GM21576 (cell line): ENCODE data around the gene IFRD1.
A peak's percentile ranks its signal among the peaks of the same experiment; 100 is the strongest.

ENCODE experiments used
- ATAC-seq: cut with Tn5 transposase; IDR thresholded peaks from one replicate; pipeline ENCODE4 v1.9.1; 2021; ENCODE audit warnings: mild to moderate bottlenecking, moderate library complexity; ENCODE audit not compliant: unreplicated experiment

IFRD1 gene, protein sequence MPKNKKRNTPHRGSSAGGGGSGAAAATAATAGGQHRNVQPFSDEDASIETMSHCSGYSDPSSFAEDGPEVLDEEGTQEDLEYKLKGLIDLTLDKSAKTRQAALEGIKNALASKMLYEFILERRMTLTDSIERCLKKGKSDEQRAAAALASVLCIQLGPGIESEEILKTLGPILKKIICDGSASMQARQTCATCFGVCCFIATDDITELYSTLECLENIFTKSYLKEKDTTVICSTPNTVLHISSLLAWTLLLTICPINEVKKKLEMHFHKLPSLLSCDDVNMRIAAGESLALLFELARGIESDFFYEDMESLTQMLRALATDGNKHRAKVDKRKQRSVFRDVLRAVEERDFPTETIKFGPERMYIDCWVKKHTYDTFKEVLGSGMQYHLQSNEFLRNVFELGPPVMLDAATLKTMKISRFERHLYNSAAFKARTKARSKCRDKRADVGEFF

DNA sequence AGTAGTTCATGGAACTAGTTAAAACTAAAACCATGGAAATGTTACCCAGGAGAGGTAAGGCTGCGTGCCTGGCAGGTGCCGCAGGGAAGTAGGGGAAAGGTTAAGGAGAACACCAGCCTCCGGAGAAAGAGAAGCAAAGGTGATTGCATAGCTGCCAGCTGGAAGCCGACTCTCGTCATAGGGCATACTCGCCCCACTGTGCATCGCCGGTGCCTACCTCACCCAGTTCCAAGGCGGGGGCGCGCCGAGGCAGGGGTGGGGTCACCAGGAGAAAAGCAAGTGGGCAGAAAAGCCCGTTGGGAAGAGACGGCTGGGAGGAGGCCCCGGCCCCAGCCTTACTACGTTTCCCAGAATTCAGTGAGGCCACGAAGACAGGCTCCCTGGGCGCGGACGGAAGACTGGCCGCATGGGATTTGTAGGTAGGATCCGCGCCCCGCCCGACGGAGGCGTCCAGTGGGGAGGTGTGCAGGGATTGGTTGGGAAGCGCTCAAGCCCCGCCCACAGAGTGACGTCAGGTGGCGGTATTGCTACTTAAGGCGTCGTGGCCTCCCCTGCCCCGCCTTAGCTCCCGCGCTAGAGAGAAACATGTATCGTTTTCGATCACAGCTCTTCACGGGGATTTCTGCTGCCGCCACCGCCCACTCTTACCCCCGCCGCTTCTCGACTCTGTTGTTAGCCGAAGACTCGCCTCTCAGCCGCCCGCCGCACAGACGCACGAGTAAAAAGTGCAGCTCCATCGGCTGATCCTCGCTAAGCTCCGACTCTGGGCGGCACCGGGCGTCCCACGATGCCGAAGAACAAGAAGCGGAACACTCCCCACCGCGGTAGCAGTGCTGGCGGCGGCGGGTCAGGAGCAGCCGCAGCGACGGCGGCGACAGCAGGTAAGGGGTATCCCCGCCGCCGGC lies at the start of gene IFRD1:
IFRD1 (plus strand) TSS at position 559 of the 905 bp plus-strand sequence; CDS start at position 788, 229 bp downstream.
- peak; percentile 69 for ATAC-seq

- no peak for ATAC-seq
Measured at GRCh38 chr7:112404321-112404720, 45.9 kb upstream of the IFRD1 start.

GRCh38 chr7:112405286-112405685 lies 45.0 kb upstream of the IFRD1 start:
- ATAC-seq = no peak

GRCh38 chr7:112407261-112407660 lies 43.0 kb upstream of the IFRD1 start:
- ATAC-seq = no peak

- no peak for ATAC-seq
Measured at GRCh38 chr7:112410092-112410491, 40.2 kb upstream of the IFRD1 start.

GRCh38 chr7:112411186-112411795 lies 39.0 kb upstream of the IFRD1 start:
- no peak for ATAC-seq

DNA sequence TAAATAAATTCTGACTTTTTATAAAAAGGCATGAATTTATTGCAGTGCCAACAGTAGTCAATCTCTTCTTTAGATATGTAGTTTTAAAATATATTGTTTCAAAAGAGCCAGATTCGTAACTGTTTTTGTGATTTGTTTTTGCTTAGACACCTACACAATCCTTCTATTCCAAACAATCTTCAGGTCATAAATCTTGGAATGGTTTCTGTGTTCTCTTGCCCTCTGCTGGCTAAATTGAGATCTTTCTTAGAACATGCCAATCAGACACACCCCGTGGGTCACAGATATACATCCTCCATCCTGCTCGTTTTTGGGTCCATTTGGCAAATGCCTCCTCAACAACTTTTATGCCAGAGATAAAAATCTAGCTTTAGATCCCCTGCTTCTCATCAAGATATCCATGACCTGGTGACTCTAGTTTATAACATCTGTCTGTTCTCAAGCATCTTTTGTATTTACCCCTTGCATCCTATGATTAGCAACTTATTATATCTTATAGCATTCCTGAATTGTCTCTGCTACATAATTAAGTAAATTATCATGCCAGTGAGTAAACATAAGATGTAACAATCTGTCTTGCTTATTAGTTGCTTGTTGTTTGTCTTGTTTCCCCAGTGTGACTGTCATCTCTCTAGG lies 35.3 kb upstream of the IFRD1 start:
- ATAC-seq = peak; percentile 60

GRCh38 chr7:112416127-112416526 lies 34.1 kb upstream of the IFRD1 start:
- no peak for ATAC-seq

DNA sequence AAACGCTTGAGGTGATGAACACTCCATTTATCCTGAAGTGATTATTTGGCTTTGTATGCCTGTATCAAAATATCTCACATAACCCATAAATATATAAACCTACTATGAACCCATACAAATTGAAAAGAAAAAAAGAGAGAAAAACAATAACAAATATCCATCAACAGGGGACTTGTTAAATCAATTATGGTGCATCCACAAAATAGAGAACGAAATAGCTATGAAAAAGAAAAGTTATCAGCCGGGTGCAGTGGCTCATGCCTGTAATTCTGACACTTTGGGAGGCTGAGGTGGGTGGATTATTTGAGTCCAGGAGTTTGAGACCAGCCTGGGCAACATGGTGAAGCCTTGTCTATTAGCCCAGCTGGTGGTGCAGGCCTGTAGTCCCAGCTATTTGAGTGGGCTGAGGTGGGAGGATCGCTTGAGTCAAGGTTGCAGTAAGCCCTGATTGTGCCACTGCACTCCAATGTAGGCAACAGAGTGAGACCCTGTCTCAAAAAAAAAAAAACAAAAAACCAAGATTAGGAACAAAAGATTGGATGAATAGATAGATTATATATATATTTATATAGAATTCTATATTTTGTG lies 30.6 kb upstream of the IFRD1 start:
- ATAC-seq = no peak

DNA sequence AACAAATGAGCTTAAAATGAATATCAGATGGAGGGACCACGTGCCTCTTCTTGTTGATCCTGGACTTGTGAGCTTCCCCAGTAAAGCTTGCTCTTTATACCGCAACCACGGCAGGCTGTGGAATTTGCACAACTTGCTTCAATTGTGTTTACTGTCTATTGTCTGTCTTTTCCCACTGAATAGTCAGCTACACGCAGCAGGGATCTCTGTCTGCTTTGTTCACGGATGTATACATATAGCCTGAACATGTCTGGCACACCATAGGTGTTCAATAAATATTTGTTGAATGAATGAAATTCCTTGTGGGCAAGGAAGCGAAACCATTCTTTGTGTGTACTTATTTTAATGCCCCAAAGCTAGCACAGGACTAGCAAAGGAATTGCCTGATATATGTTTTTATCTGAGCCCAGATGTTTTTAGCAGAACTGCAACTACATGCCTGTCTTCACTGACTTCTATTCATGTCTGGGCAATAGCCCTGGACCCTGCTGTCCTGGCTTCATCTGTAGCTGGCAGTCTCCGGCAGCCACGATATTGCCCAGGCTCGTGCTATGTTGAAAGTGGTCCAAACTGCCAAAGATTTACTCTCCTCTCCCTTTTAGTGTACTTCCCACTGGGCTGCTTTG lies 29.9 kb upstream of the IFRD1 start:
- ATAC-seq = no peak

DNA sequence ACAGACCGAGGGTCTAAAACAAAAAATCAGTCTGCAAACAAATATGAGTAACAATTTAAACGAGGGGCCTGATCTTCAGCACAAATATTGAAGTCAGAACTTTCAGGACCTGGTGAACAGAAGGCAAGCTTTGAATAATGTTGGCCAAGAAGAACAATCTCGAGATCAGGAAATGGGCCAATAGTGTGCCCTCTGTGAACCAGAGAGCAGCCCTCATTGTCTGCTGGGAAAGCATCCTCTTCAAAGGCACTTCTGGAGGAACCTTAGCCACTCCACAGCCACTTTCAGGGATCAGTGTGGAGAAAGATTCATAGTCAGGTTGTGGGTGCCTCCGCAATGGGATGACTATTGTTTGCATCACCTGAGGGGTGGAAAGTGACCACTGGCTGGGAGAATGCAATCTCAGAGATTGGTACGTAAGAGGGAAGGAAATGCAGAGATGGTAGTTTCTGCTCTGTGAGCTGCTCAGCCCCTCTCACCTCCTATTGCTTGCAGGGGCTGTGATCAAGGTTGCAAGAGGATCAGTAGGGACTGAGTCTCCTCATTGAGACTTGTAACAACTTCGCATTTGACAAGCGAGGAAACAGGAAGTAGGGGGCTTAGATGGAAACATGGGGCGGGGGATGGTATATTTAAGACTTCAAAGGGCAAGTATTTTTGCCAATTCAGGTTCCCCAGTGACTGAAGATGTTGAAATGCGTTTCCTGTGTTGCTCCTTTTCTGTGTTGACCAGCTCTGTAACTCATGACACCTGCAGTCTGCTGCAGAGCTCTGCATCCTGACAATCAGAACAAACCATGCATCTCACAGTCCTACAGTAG lies 28.4 kb upstream of the IFRD1 start:
- no peak for ATAC-seq

- ATAC-seq = no peak
Measured at GRCh38 chr7:112422842-112423496, 27.3 kb upstream of the IFRD1 start.

GRCh38 chr7:112423987-112424386 lies 26.3 kb upstream of the IFRD1 start:
- no peak for ATAC-seq

DNA sequence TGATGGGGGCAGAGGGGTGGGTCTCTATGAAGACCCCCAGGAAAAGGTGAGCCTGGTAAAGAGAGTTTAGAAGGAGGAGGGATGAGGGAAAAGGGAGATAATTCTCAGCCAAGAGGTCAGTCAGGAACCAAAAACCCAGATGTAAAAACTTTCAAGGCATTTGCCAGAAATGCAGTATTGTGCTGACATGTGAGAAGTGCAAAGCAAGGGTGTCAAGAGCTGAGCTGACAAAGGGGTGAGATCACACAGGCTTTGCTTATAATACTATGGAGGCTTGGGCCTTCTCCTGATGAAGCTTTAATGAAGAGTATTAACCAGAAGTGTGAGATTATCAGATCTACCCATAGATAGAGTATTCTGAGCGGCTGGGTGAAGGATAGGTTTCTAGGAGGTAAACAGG lies 22.3 kb upstream of the IFRD1 start:
- no peak for ATAC-seq

DNA sequence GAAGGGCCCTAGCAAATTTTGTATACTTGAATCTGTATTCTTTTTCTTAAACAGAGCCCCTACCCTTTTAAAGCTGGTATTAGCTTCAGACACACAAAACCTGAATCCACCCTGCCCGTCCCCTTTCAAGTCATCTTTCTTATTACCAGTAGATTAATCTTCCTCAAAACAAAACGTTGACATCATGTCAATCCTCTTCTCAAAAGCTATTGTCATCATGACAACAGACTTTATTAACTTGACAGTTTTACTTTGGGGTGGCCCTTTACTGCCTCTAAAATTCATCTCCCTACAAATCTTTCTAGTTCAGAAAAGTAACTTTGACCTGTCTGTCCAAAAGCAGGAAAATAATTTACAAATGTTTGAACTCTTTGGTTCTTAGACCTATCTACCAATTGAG lies 21.5 kb upstream of the IFRD1 start:
- ATAC-seq = no peak

DNA sequence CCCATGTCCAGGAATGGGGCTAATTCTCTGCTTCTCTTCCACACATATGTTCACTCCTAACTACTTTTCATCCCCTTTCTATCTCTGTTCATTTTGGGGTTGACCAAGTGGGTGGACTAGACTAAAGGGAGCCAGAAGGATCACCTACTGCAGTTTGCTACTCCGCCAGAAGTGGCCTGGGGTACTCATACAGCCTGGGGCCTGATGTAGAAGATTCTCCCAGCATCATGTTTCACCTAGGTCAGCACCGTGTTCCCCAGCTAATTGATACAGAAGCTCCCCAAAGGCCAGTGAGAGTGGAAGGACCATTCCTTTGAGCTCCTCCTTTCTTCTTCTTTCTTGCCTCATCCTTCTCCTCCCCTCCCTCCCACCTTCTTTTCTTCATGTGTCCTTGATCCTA lies 19.6 kb upstream of the IFRD1 start:
- ATAC-seq = no peak

DNA sequence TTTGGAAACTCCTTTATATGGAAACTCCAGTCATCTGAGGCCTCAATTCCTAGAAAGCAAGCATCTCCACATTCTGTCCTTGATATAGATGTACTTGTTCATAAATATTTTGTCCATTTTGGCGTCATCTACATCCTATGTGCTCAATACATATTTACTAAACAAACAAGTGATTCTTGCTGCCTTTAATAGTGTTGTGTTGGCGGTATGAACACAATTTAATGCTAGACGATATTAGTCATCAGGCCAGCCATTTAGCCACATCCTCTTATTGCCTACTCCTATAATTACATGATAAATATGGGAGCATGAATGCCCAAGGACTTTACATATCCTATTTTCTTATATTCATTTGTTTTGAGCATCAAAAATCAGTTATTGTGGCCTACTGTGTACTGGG lies 18.5 kb upstream of the IFRD1 start:
- ATAC-seq = no peak

DNA sequence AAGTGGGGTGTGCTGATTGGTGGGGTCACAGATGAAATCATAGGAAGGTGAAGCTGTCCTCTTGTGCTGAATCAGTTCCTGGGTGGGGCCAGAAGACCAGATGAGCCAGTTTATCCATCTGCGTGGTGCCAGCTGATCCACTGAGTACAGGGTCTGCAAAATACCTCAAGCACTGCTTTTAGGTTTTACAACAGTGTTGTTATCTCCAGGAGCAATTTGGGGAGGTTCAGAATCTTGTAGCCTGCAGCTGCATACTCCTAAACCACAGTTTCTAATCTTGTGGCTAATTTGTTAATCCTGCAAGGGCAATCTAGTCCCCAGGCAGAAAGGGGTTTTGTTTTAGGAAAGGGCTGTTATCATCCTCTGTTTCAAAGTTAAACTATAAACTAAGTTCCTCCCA lies 17.0 kb upstream of the IFRD1 start:
- no peak for ATAC-seq

- no peak for ATAC-seq
Measured at GRCh38 chr7:112437072-112437471, 13.2 kb upstream of the IFRD1 start.
